Tibial nerve (tissue), 4 donors: ENCODE data around the gene OR5D13. TPM values are rescaled to one million over a fixed set of nuclear protein-coding genes. Genes with fewer than 3 reads are reported as not detected.

ENCODE experiments used
- DNase-seq, 2 donors: peaks; one replicate each; pipeline ENCODE4 v3.0.0-alpha.2; 2019; ENCODE audit warnings: low spot score in 2 of 2
- H3K27ac ChIP-seq, 4 donors: fragments of 200-600 bp; sonication (generic) in 3 of 4; one replicate each; pipeline ENCODE4 v1.5.1; 2017 to 2019; ENCODE audit warnings: mild to moderate bottlenecking in 1 of 4
- H3K27me3 ChIP-seq, 2 donors: fragments of 200-600 bp; sonication (generic) in 1 of 2; one replicate each; pipeline versions ENCODE4 v1.5.1 to v1.6.0; 2017 to 2019
- H3K36me3 ChIP-seq, 3 donors: fragments of 200-600 bp; sonication (generic); one replicate each; pipeline ENCODE4 v1.5.1; 2018 to 2019
- H3K4me1 ChIP-seq, 4 donors: fragments of 200-600 bp; sonication (generic) in 3 of 4; one replicate each; pipeline ENCODE4 v1.5.1; 2017 to 2019
- H3K4me3 ChIP-seq, 4 donors: fragments of 200-600 bp; sonication (generic) in 3 of 4; one replicate each; pipeline ENCODE4 v1.5.1; 2017 to 2019; ENCODE audit warnings: mild to moderate bottlenecking in 1 of 4, moderate library complexity in 1 of 4
- H3K9me3 ChIP-seq, 4 donors: fragments of 200-600 bp; sonication (generic) in 3 of 4; one replicate each; pipeline ENCODE4 v1.5.1; 2017 to 2019
- CTCF ChIP-seq, 5 experiments: fragments of 200-600 bp in 3 of 5; fragments of 450-650 bp in 2 of 5; sonication (generic) in 3 of 5; IDR thresholded peaks; one replicate each; pipeline ENCODE4 v1.5.1; 2016 to 2019; ENCODE audit warnings: antibody characterized with exemption in 5 of 5, mild to moderate bottlenecking in 3 of 5, moderate library complexity in 2 of 5
- EP300 ChIP-seq, 2 donors: sonication (generic); formaldehyde crosslinking; IDR thresholded peaks; one replicate each; pipeline ENCODE4 v1.6.1; 2017; ENCODE audit warnings: antibody characterized with exemption in 2 of 2, mild to moderate bottlenecking in 1 of 2
- POLR2A ChIP-seq, 2 donors: fragments of 450-650 bp; IDR thresholded peaks; one replicate each; pipeline ENCODE4 v1.6.1; 2017; ENCODE audit warnings: antibody characterized with exemption in 2 of 2, mild to moderate bottlenecking in 2 of 2, moderate library complexity in 2 of 2
- WGBS, 2 donors: methylation state at CpG; one replicate each; pipeline ENCODE4 v1.1.5; 2018; 5-methylcytosine and 5-hydroxymethylcytosine counted together
- total RNA-seq, 4 donors: library from RNA; depleted of rRNA; stranded (reverse); fragments of >200 nt; gene quantifications; one replicate each; pipeline ENCODE4 v1.1.0, GENCODE V29; 2016

The OR5D13 gene
- total RNA-seq, 4 donors from 2014 or later = not detected

GRCh38 chr11:55795256-55795655, 22.0 kb downstream of the OR5D13 start, which contains the start of gene OR5D14:
TSS of gene OR5D14 (plus strand) at chr11:55795556. CDS start at chr11:55795556, 0 bp downstream.
- Histone ChIP-seq H3K27me3 (no peaks in the 10 kb centered on the region), H3K4me3 (no peak within 1 kb of the TSS), H3K36me3 (no peaks in the 10 kb centered on the region), H3K27ac (no peak within 1 kb of the TSS), H3K9me3 (no peaks in the 10 kb centered on the region), H3K4me1 (no peaks in the 10 kb centered on the region)
- no peak for DNase-seq
- TF ChIP-seq CTCF (IDR thresholded peaks at IDR 0.05) (no peak), POLR2A (IDR thresholded peaks at IDR 0.05) (no peak), EP300 (IDR thresholded peaks at IDR 0.05) (no peak)

GRCh38 chr11:55806248-55806647, 33.0 kb downstream of the OR5D13 start:
- Histone ChIP-seq H3K4me1 (no peaks in the 10 kb centered on the region), H3K36me3 (no peaks in the 10 kb centered on the region), H3K27ac (no peak overlapping the region), H3K9me3 (peaks cover 0 to 15% (median 0%) of the 10 kb centered on the region in 4 donors), H3K4me3 (no peak overlapping the region), H3K27me3 (no peaks in the 10 kb centered on the region)
- TF ChIP-seq CTCF (IDR thresholded peaks at IDR 0.05) (no peak), EP300 (IDR thresholded peaks at IDR 0.05) (no peak), POLR2A (IDR thresholded peaks at IDR 0.05) (no peak)
- 80 to 81% methylated on average over 1 of the region's 1 CpG for WGBS, 2 donors
- no peak for DNase-seq

GRCh38 chr11:55811067-55811466, 37.8 kb downstream of the OR5D13 start, which contains the start of gene OR5L1:
TSS of gene OR5L1 (plus strand) at chr11:55811367. CDS start at chr11:55811467, 100 bp downstream.
- Histone ChIP-seq H3K4me3 (no peak within 1 kb of the TSS), H3K36me3 (no peaks in the 10 kb centered on the region), H3K4me1 (no peaks in the 10 kb centered on the region), H3K27me3 (no peaks in the 10 kb centered on the region), H3K9me3 (peaks cover 0 to 8% (median 0%) of the 10 kb centered on the region in 4 donors), H3K27ac (no peak within 1 kb of the TSS)
- WGBS, 2 donors = 49 to 80% methylated on average over 1 of the region's 1 CpG
- no peak for DNase-seq
- TF ChIP-seq EP300 (IDR thresholded peaks at IDR 0.05) (no peak), POLR2A (IDR thresholded peaks at IDR 0.05) (no peak), CTCF (IDR thresholded peaks at IDR 0.05) (no peak)

- Histone ChIP-seq H3K27ac (no peak within 1 kb of the TSS), H3K4me1 (no peaks in the 10 kb centered on the region), H3K9me3 (no peaks in the 10 kb centered on the region), H3K27me3 (no peaks in the 10 kb centered on the region), H3K36me3 (no peaks in the 10 kb centered on the region), H3K4me3 (no peak within 1 kb of the TSS)
- no peak for DNase-seq
- WGBS, 2 donors = 87 to 88% methylated on average over 5 of the region's 5 CpGs
- TF ChIP-seq CTCF (IDR thresholded peaks at IDR 0.05) = no peak
- no peak for TF ChIP-seq EP300 (IDR thresholded peaks at IDR 0.05)
- no peak for TF ChIP-seq POLR2A (IDR thresholded peaks at IDR 0.05)
Measured at GRCh38 chr11:55819330-55819729, 46.1 kb downstream of the OR5D13 start, which contains the start of gene OR5D18. TSS of gene OR5D18 (plus strand) at chr11:55819630. CDS start at chr11:55819630, 0 bp downstream.

Other genes starting within 250 kb of the OR5D13 start
- not detected for gene OR4C15, start 219.0 kb upstream of the OR5D13 start, total RNA-seq
- gene OR4C16, start 201.3 kb upstream of the OR5D13 start, total RNA-seq = not detected
- gene OR4C11, start 165.8 kb upstream of the OR5D13 start, total RNA-seq = not detected
- not detected for gene OR4P4, start 138.3 kb upstream of the OR5D13 start, total RNA-seq
- not detected for gene OR4S2, start 125.1 kb upstream of the OR5D13 start, total RNA-seq
- not detected for gene OR4C6, start 111.2 kb upstream of the OR5D13 start, total RNA-seq
- not detected for gene OR5D14, start 22.1 kb downstream of the OR5D13 start, total RNA-seq
- gene OR5L1, start 37.9 kb downstream of the OR5D13 start, total RNA-seq = not detected
- not detected for gene OR5D18, start 46.2 kb downstream of the OR5D13 start, total RNA-seq
- gene OR5L2, start 53.8 kb downstream of the OR5D13 start, total RNA-seq = not detected
- gene OR5D16, start 65.3 kb downstream of the OR5D13 start, total RNA-seq = not detected
- not detected for gene TRIM51, start 109.9 kb downstream of the OR5D13 start, total RNA-seq
- not detected for gene OR5W2, start 141.1 kb downstream of the OR5D13 start, total RNA-seq
- not detected for gene OR5I1, start 163.0 kb downstream of the OR5D13 start, total RNA-seq
- gene OR10AG1, start 196.5 kb downstream of the OR5D13 start, total RNA-seq = not detected
- not detected for gene OR5F1, start 221.2 kb downstream of the OR5D13 start, total RNA-seq